Mesodermal cell (in vitro differentiated cells): ENCODE data around the gene PODXL2.

Experiments
- H3K27ac ChIP-seq: 2 replicates; pipeline ENCODE4 v1.7.0; 2013; ENCODE audit warnings: mild to moderate bottlenecking, low read depth, low read length, moderate library complexity; ENCODE audit not compliant: severe bottlenecking
- H3K36me3 ChIP-seq: 2 replicates; pipeline ENCODE4 v1.7.1; 2013; ENCODE audit warnings: mild to moderate bottlenecking, low read length, moderate library complexity; ENCODE audit not compliant: control insufficient read depth, insufficient read depth
- H3K4me1 ChIP-seq: one replicate; pipeline ENCODE4 v1.7.1; 2013; ENCODE audit warnings: mild to moderate bottlenecking, low read length; ENCODE audit not compliant: insufficient read depth, control insufficient read depth, poor library complexity, severe bottlenecking
- H3K4me3 ChIP-seq: 2 replicates; pipeline ENCODE4 v1.7.0; 2013; ENCODE audit warnings: low read length, control low read depth, mild to moderate bottlenecking; ENCODE audit not compliant: insufficient read depth, poor library complexity, severe bottlenecking; ENCODE audit errors: extremely low read depth
- H3K9me3 ChIP-seq: 2 replicates; pipeline ENCODE4 v1.7.1; 2013; ENCODE audit warnings: mild to moderate bottlenecking, low read length, moderate library complexity; ENCODE audit not compliant: control insufficient read depth
- WGBS, 2 experiments: methylation state at CpG; one replicate each; pipeline ENCODE4 v1.1.5; 2013; ENCODE audit warnings: missing lambda C conversion rate in 2 of 2; ENCODE audit not compliant: insufficient coverage in 2 of 2; 5-methylcytosine and 5-hydroxymethylcytosine counted together

Gene PODXL2

GRCh38 chr3:127616836-127617605, 12.0 kb upstream of the PODXL2 start:
- H3K4me3 ChIP-seq = no peak overlapping the region
- WGBS, 2 experiments = 92 to 94% methylated on average over 15 to 20 of the region's 26 CpGs
- H3K9me3 ChIP-seq = no peaks in the 10 kb centered on the region
- peaks cover 85% of the 10 kb centered on the region for H3K36me3 ChIP-seq
- H3K27ac ChIP-seq = no peak overlapping the region
- H3K4me1 ChIP-seq = peaks cover 3% of the 10 kb centered on the region

GRCh38 chr3:127618891-127619290, 10.1 kb upstream of the PODXL2 start:
- no peaks in the 10 kb centered on the region for H3K9me3 ChIP-seq
- no peaks in the 10 kb centered on the region for H3K4me1 ChIP-seq
- 91 to 100% methylated on average over 9 of the region's 11 CpGs for WGBS, 2 experiments
- H3K4me3 ChIP-seq = no peak overlapping the region
- H3K36me3 ChIP-seq = peaks cover 74% of the 10 kb centered on the region
- no peak overlapping the region for H3K27ac ChIP-seq

GRCh38 chr3:127620637-127621375, 8.2 kb upstream of the PODXL2 start:
- Histone ChIP-seq H3K27ac (no peak overlapping the region), H3K4me3 (no peak overlapping the region), H3K4me1 (no peaks in the 10 kb centered on the region), H3K9me3 (no peaks in the 10 kb centered on the region), H3K36me3 (peaks cover 63% of the 10 kb centered on the region)
- WGBS, 2 experiments = 96 to 98% methylated on average over 30 to 32 of the region's 32 CpGs

- H3K4me1 ChIP-seq = no peaks in the 10 kb centered on the region
- H3K36me3 ChIP-seq = peaks cover 51% of the 10 kb centered on the region
- H3K4me3 ChIP-seq = no peak overlapping the region
- 84 to 99% methylated on average over 7 to 11 of the region's 11 CpGs for WGBS, 2 experiments
- H3K27ac ChIP-seq = no peak overlapping the region
- no peaks in the 10 kb centered on the region for H3K9me3 ChIP-seq
These were observed 7.0 kb upstream of the PODXL2 start for GRCh38 chr3:127622031-127622430.

- peaks cover 42% of the 10 kb centered on the region for H3K36me3 ChIP-seq
- 93% methylated on average over 7 to 8 of the region's 8 CpGs for WGBS, 2 experiments
- H3K9me3 ChIP-seq = no peaks in the 10 kb centered on the region
- H3K27ac ChIP-seq = no peak overlapping the region
- H3K4me3 ChIP-seq = no peak overlapping the region
- no peaks in the 10 kb centered on the region for H3K4me1 ChIP-seq
These were observed 6.0 kb upstream of the PODXL2 start for GRCh38 chr3:127622772-127623576.

- H3K27ac ChIP-seq = no peak overlapping the region
- H3K9me3 ChIP-seq = peaks cover 3% of the 10 kb centered on the region
- no peaks in the 10 kb centered on the region for H3K4me1 ChIP-seq
- no peak overlapping the region for H3K4me3 ChIP-seq
- H3K36me3 ChIP-seq = peaks cover 32% of the 10 kb centered on the region
- 88 to 93% methylated on average over 4 of the region's 5 CpGs for WGBS, 2 experiments
These were observed 4.9 kb upstream of the PODXL2 start for GRCh38 chr3:127624063-127624462.

DNA sequence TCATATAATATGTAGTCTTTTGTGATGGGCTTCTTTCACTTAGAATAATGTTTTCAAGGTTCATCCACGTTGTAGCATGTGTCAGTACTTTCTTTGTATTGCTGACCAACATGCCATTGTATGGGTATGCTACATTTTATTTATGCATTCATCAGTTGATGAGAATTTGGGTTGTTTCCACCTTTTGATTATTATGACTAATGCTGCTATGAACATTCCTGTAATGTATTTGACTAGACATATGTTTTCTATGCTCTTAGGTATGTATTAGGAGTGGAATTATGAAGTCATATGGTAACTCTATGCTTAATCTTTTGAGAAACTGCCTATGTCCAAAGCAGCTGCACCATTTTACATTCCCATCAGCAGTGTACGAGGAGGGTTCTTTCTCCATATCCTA, 3.2 kb upstream of the PODXL2 start:
- Histone ChIP-seq H3K4me1 (no peaks in the 10 kb centered on the region), H3K4me3 (no peak overlapping the region), H3K36me3 (peaks cover 19% of the 10 kb centered on the region), H3K9me3 (peaks cover 3% of the 10 kb centered on the region), H3K27ac (no peak overlapping the region)
- WGBS, 2 experiments = 86 to 100% methylated on average over 1 of the region's 2 CpGs

DNA sequence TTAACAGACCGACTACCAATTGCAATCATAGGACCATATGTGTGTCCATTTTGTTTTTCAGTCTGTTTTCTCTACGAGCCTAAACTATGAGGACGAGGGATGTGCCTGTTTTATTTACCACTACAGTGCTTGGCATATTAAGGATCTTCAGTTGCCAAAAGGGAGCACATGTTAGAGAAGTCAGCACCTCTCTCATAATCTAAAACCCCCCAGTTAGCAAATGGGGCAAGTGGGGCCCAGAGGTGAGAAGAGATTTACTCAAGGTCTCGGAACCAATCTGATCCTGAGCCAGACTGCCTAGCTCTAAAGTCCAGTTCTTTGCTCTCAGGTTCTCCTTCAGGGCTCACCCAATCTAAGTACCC, 578 bp upstream of the PODXL2 start:
- Histone ChIP-seq H3K4me3 (peak overlapping the region; percentile 2), H3K27ac (no peak overlapping the region), H3K4me1 (no peaks in the 10 kb centered on the region), H3K36me3 (no peaks in the 10 kb centered on the region), H3K9me3 (peaks cover 3% of the 10 kb centered on the region)
- 89 to 95% methylated on average over 4 of the region's 4 CpGs for WGBS, 2 experiments

DNA sequence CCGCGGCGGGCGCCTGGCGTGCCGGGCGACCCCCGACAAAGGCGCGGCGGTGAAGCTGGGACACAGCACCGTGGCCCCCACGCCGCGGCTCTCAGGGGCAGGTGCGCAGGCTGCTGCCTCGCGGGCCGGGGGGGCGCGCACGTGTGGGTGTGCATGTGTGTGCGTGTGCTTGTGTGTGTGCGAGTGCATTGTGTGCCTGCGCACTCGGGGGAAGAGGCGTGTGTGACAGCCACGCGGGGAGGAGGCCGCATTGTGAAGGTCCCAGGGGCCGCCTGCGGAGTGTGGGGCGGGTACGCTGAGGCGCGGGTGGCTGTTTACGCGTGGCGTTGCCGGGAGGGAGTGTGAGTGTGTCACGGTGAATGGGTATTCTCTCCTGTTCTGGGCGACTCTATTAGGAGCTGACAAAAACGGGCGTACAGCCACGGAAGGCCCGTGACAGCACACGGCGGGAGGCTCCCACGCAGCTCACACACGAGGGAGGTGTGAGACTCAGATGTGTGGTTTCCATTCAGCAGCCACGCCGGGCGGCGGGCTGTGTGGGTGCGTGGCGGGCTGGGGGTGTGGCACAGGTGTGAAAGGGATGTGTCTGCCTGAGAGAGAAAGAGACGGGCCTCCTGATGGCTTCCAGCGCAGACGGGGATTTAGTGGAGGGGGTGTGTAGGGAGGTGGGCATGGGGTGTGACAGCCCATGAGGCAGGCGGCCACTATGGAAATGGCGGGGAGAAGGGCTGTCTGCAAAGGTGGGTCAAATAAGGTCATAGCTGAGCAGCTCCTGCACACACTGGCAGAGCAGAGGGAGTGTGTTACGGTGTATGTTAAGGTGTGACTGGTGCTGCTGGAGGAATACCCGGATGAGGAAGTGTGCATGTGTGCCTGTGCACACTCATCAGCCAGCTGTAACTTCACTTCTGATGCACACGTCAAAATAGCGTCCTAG, 750 bp downstream of the PODXL2 start:
- 50 to 56% methylated on average over 48 to 64 of the region's 65 CpGs for WGBS, 2 experiments
- no peaks in the 10 kb centered on the region for H3K36me3 ChIP-seq
- peak overlapping the region; percentile 20 for H3K4me3 ChIP-seq
- H3K4me1 ChIP-seq = no peaks in the 10 kb centered on the region
- peaks cover 3% of the 10 kb centered on the region for H3K9me3 ChIP-seq
- no peak overlapping the region for H3K27ac ChIP-seq
